ENCODE measurements around the gene CD300E. TPM values are rescaled to one million over a fixed set of nuclear protein-coding genes. Genes with fewer than 3 reads are reported as not detected.

The CD300E gene
- total and polyA plus RNA-seq, 2 of the 4 experiments (the other 2 are of a cell fraction), result not detected

DNA sequence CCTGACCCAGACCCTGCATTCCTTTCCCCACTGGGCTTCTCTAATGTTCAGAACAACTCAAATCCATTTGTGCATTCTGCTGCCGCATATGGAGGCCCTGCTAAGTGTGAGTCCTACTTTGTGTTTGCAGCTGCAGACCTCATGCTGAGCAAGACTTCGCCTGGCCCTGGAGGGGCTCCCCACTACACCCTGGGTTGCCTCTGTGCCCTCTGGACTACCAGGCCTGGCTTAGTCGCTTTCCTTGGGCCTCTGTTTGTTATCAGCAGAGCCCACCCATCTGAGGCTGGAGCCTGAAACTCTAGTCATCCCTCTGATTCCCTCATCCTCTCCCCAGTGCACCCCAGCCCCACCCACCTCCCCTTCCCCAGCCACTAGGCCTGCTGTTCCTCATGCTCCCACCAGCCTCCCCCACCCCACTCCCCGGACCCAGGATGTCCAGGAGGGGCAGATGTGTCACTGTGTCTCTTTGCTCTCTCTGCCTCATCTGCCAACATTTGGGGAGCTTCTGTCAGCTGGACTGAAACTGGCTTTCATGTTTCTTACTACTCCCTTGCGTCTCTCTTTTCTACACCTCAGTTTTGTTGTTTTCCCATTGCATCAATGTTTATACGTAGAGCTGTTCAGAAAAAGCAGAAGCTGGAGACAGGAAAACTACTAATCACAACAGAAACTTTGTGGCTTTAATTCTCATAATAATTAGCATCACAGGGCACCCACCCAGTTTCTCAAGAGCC, 17.9 kb upstream of the CD300E start:
- H2BK120ac ChIP-seq (ENCODE audit: low read depth, low read length), result no peak overlapping the region
- no peak overlapping the region for H3K9ac ChIP-seq (ENCODE audit: low read depth, low read length)
- ChIA-PET POLR2A (ENCODE audit: unreplicated experiment) (no interaction called here), CTCF (no interaction called here)
- no peak overlapping the region for H3K4me2 ChIP-seq (ENCODE audit: low read depth, low read length)
- no peak overlapping the region for H3K27ac ChIP-seq (ENCODE audit: insufficient read depth, low read length)
- in situ Hi-C loops (cut with MboI; ENCODE audit: low sequenced_read_pairs), result no loop called here
- no peak overlapping the region for H2AFZ ChIP-seq (replicated peaks; ENCODE audit: low read length, poor library complexity)
- H2BK15ac ChIP-seq (ENCODE audit: low read depth, low read length), result no peak overlapping the region
- H2BK5ac ChIP-seq (ENCODE audit: low read depth, low read length, poor library complexity, severe bottlenecking), result no peak overlapping the region
- H3K4ac ChIP-seq (ENCODE audit: low read depth, low read length), result no peak overlapping the region
- no peak overlapping the region for H4K91ac ChIP-seq (ENCODE audit: insufficient read depth, low read depth, low read length)
- BruUV-seq (replicated peaks), result no TSS peak
- no peak for ATAC-seq (ENCODE audit: low read depth)
- no peak overlapping the region for H3K14ac ChIP-seq (replicated peaks; ENCODE audit: low read depth, low read length)
- intact Hi-C loops (cut with micrococcal nuclease), result no loop called here
- H3K18ac ChIP-seq (ENCODE audit: low read depth, low read length), result no peak overlapping the region
- no peaks in the 10 kb centered on the region for H3K79me1 ChIP-seq (ENCODE audit: low read depth in 1 of 2, low read length in 2 of 2)
- no peak overlapping the region for H3K4me3 ChIP-seq (ENCODE audit: insufficient read depth, low read depth, low read length)
- no peaks in the 10 kb centered on the region for H3K4me1 ChIP-seq (ENCODE audit: control insufficient read depth, insufficient read depth, low read length)
- no peak overlapping the region for H2AK5ac ChIP-seq (ENCODE audit: low read depth, low read length)
- dilution Hi-C loops (cut with HindIII; ENCODE audit: low sequenced_read_pairs, unreplicated experiment), result no loop called here
- DNase-seq, result no peak
- H3K9me1 ChIP-seq (ENCODE audit: insufficient read depth, low read length), result no peaks in the 10 kb centered on the region
- no peaks in the 10 kb centered on the region for H3K9me3 ChIP-seq (ENCODE audit: control insufficient read depth, insufficient read depth, low read length)
- no peaks in the 10 kb centered on the region for H3K27me3 ChIP-seq (ENCODE audit: control insufficient read depth, insufficient read depth, low read length)
- H3K56ac ChIP-seq (ENCODE audit: extremely low read depth, insufficient read depth, low read length), result no peak overlapping the region
- H4K8ac ChIP-seq (ENCODE audit: low read depth in 2 of 2, low read length in 2 of 2), result no peak overlapping the region
- no peak overlapping the region for H2BK20ac ChIP-seq (ENCODE audit: low read depth, low read length)
- H2AK9ac ChIP-seq (replicated peaks; ENCODE audit: low read depth, low read length, poor library complexity), result no peak overlapping the region
- TF ChIP-seq CEBPB (IDR thresholded peaks at IDR 0.05; ENCODE audit: low read depth, low read length) (no peak), MAFK (IDR thresholded peaks at IDR 0.05; ENCODE audit: low read depth, low read length) (no peak), POLR2A (IDR thresholded peaks at IDR 0.05; ENCODE audit: low read depth, low read length) (no peak), BHLHE40 (IDR thresholded peaks at IDR 0.05; ENCODE audit: low read depth, low read length) (no peak), RCOR1 (IDR thresholded peaks at IDR 0.05; ENCODE audit: insufficient replicate concordance, low read length) (no peak), NFE2L2 (IDR thresholded peaks at IDR 0.05; ENCODE audit: low read depth, low read length) (no peak), MAZ (IDR thresholded peaks at IDR 0.05; ENCODE audit: borderline replicate concordance, low read depth, low read length) (no peak), SMC3 (IDR thresholded peaks at IDR 0.05; ENCODE audit: low read depth, low read length) (no peak), CHD1 (IDR thresholded peaks at IDR 0.05; ENCODE audit: low read depth, low read length) (no peak), FOS (IDR thresholded peaks at IDR 0.05; ENCODE audit: low read depth, low read length) (no peak), RAD21 (IDR thresholded peaks at IDR 0.05; ENCODE audit: low read length) (no peak), MXI1 (IDR thresholded peaks at IDR 0.05; ENCODE audit: borderline replicate concordance, low read depth, low read length) (no peak)
- TF ChIP-seq, protein P1, sequence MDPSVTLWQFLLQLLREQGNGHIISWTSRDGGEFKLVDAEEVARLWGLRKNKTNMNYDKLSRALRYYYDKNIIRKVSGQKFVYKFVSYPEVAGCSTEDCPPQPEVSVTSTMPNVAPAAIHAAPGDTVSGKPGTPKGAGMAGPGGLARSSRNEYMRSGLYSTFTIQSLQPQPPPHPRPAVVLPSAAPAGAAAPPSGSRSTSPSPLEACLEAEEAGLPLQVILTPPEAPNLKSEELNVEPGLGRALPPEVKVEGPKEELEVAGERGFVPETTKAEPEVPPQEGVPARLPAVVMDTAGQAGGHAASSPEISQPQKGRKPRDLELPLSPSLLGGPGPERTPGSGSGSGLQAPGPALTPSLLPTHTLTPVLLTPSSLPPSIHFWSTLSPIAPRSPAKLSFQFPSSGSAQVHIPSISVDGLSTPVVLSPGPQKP (IDR thresholded peaks at IDR 0.05; ENCODE audit: borderline replicate concordance, low read depth, low read length), result no peak
- TF ChIP-seq, protein P2, sequence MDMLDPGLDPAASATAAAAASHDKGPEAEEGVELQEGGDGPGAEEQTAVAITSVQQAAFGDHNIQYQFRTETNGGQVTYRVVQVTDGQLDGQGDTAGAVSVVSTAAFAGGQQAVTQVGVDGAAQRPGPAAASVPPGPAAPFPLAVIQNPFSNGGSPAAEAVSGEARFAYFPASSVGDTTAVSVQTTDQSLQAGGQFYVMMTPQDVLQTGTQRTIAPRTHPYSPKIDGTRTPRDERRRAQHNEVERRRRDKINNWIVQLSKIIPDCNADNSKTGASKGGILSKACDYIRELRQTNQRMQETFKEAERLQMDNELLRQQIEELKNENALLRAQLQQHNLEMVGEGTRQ (IDR thresholded peaks at IDR 0.05; ENCODE audit: low read depth, low read length), result no peak
- no peak overlapping the region for H4K5ac ChIP-seq (ENCODE audit: low read depth, low read length)
- H3K36me3 ChIP-seq (ENCODE audit: control insufficient read depth, insufficient read depth, low read length), result no peaks in the 10 kb centered on the region
- H4K20me1 ChIP-seq (ENCODE audit: insufficient read depth, low read length), result no peaks in the 10 kb centered on the region
- no peak overlapping the region for H3K23ac ChIP-seq (ENCODE audit: low read depth, low read length)
- WGBS, 2 experiments (ENCODE audit: extremely low coverage in 2 of 2, insufficient read length in 1 of 2), result 0% methylated on average over 1 of the region's 6 CpGs; no CpG with 5 or more reads in 1 of the 2 experiments
